Thoracic aorta (tissue), 2 donors: ENCODE data around the gene ZBED5. TPM values are rescaled to one million over a fixed set of nuclear protein-coding genes. Genes with fewer than 3 reads are reported as not detected.

Experiments
- ATAC-seq: fragments of 150-250 bp; one replicate; pipeline ENCODE4 v1.8.0; 2017; ENCODE audit warnings: low read depth; ENCODE audit not compliant: insufficient number of reproducible peaks, low FRiP score
- DNase-seq: peaks from one replicate; pipeline ENCODE4 v3.0.0-alpha.2; 2020; ENCODE audit warnings: low spot score
- H3K27ac ChIP-seq, 2 donors: fragments of 200-600 bp; sonication (generic); 1 replicate in 1 of 2; 2 replicates in 1 of 2; pipeline ENCODE4 v1.5.1; 2016; ENCODE audit warnings: mild to moderate bottlenecking in 2 of 2, moderate library complexity in 2 of 2
- H3K27me3 ChIP-seq: fragments of 200-600 bp; sonication (generic); replicated peaks from 2 replicates; pipeline ENCODE4 v1.6.0; 2016; ENCODE audit warnings: mild to moderate bottlenecking; ENCODE audit not compliant: insufficient read depth
- H3K36me3 ChIP-seq: fragments of 200-600 bp; sonication (generic); one replicate; pipeline ENCODE4 v1.5.1; 2016
- H3K4me1 ChIP-seq, 2 donors: fragments of 200-600 bp; sonication (generic); 1 replicate in 1 of 2; 2 replicates in 1 of 2; pipeline versions ENCODE4 v1.5.1 to v1.6.0; 2016; ENCODE audit warnings: low read depth in 2 of 2, mild to moderate bottlenecking in 1 of 2; ENCODE audit not compliant: control insufficient read depth in 1 of 2
- H3K4me3 ChIP-seq: fragments of 200-600 bp; sonication (generic); 2 replicates; pipeline ENCODE4 v1.5.1; 2016; ENCODE audit warnings: mild to moderate bottlenecking
- H3K9me3 ChIP-seq: fragments of 200-600 bp; sonication (generic); 2 replicates; pipeline ENCODE4 v1.5.1; 2016
- CTCF ChIP-seq: fragments of 200-600 bp; sonication (generic); IDR thresholded peaks from one replicate; pipeline ENCODE4 v1.5.1; 2019; ENCODE audit warnings: antibody characterized with exemption
- total RNA-seq, 2 donors: library from RNA; depleted of rRNA; stranded (reverse); fragments of >200 nt; gene quantifications; one replicate each; pipeline versions ENCODE4 v1.1.0 to v1.2.3, GENCODE V29; 2016

Gene ZBED5
- total RNA-seq, 2 donors from 2014 or later = 37.4 to 39.7 TPM

GRCh38 chr11:10803676-10804075 is 54.2 kb downstream of the ZBED5 start:
- ATAC-seq (no peak), DNase-seq (no peak)
- Histone ChIP-seq H3K27ac (no peak overlapping the region), H3K27me3 (no peaks in the 10 kb centered on the region), H3K4me3 (no peak overlapping the region), H3K36me3 (peaks cover 77% of the 10 kb centered on the region), H3K9me3 (no peaks in the 10 kb centered on the region), H3K4me1 (peaks cover 20 to 47% of the 10 kb centered on the region in 2 donors)
- no peak for TF ChIP-seq CTCF

Other genes starting within 250 kb of the ZBED5 start
- 100 to 1,000 TPM; 281 to 393 TPM for gene IRAG1, start 164.3 kb downstream of the ZBED5 start, total RNA-seq
- 10 to 100 TPM; 15.0 to 20.1 TPM for gene CTR9, start 106.8 kb downstream of the ZBED5 start, total RNA-seq
- 100 to 1,000 TPM; 361 to 564 TPM for gene EIF4G2, start 49.1 kb downstream of the ZBED5 start, total RNA-seq